Liver (tissue), 3 donors: Measurements from ENCODE around the gene ST3GAL3.

Source experiments
- CTCF ChIP-seq: fragments of 150-350 bp; IDR thresholded peaks from 2 replicates; pipeline ENCODE4 v1.5.1; 2017; ENCODE audit warnings: improper control_type of control experiment, low read depth, low read length; ENCODE audit not compliant: missing input control
- GABPA ChIP-seq, 2 donors: IDR thresholded peaks in 1 of 2; conservative IDR thresholded peaks in 1 of 2; 2 replicates each; pipeline ENCODE4 v1.6.1; 2016; ENCODE audit warnings: antibody characterized with exemption in 2 of 2, mild to moderate bottlenecking in 1 of 2, moderate library complexity in 1 of 2
- HNF4A ChIP-seq, 2 donors: conservative IDR thresholded peaks; 2 replicates each; pipeline ENCODE4 v1.6.1; 2016; ENCODE audit warnings: antibody characterized with exemption in 2 of 2, mild to moderate bottlenecking in 2 of 2
- JUND ChIP-seq, 2 donors: IDR thresholded peaks; 2 replicates each; pipeline ENCODE4 v1.6.1; 2016; ENCODE audit warnings: antibody characterized with exemption in 2 of 2
- MAX ChIP-seq: IDR thresholded peaks from 2 replicates; pipeline ENCODE4 v1.6.1; 2016; ENCODE audit warnings: antibody characterized with exemption
- NR2F2 ChIP-seq: IDR thresholded peaks from 2 replicates; pipeline ENCODE4 v1.6.1; 2016; ENCODE audit warnings: antibody characterized with exemption
- RAD21 ChIP-seq, 2 donors: IDR thresholded peaks; 2 replicates each; pipeline ENCODE4 v1.6.1; 2016; ENCODE audit warnings: antibody characterized with exemption in 2 of 2, mild to moderate bottlenecking in 2 of 2
- REST ChIP-seq: IDR thresholded peaks from 2 replicates; pipeline ENCODE4 v1.6.1; 2016; ENCODE audit warnings: antibody characterized with exemption, mild to moderate bottlenecking
- SP1 ChIP-seq: IDR thresholded peaks from 2 replicates; pipeline ENCODE4 v1.6.1; 2018; ENCODE audit warnings: antibody characterized with exemption, mild to moderate bottlenecking
- TAF1 ChIP-seq: conservative IDR thresholded peaks from 2 replicates; pipeline ENCODE4 v1.6.1; 2016; ENCODE audit warnings: antibody characterized with exemption, mild to moderate bottlenecking
- YY1 ChIP-seq: IDR thresholded peaks from 2 replicates; pipeline ENCODE4 v1.6.1; 2016; ENCODE audit warnings: antibody characterized with exemption, mild to moderate bottlenecking
- TF ChIP-seq, protein P1 (sequence below): IDR thresholded peaks from 2 replicates; pipeline ENCODE4 v1.6.1; 2016; ENCODE audit warnings: antibody characterized with exemption
- TF ChIP-seq, protein P2 (sequence below): IDR thresholded peaks from 2 replicates; pipeline ENCODE4 v1.6.1; 2016; ENCODE audit warnings: antibody characterized with exemption
- donor health status: healthy.
- donor health status: healthy.

- TF ChIP-seq SP1 (no peak), CTCF (no peak), YY1 (no peak), HNF4A (conservative IDR thresholded peaks at IDR 0.05) (no peak), REST (no peak), RAD21 (IDR thresholded peaks at IDR 0.05) (no peak), MAX (no peak), TAF1 (no peak), GABPA (IDR thresholded peaks at IDR 0.05 in 1 of 2, conservative IDR thresholded peaks at IDR 0.05 in 1 of 2) (no peak), JUND (IDR thresholded peaks at IDR 0.05) (no peak), NR2F2 (no peak)
- TF ChIP-seq, protein P1, sequence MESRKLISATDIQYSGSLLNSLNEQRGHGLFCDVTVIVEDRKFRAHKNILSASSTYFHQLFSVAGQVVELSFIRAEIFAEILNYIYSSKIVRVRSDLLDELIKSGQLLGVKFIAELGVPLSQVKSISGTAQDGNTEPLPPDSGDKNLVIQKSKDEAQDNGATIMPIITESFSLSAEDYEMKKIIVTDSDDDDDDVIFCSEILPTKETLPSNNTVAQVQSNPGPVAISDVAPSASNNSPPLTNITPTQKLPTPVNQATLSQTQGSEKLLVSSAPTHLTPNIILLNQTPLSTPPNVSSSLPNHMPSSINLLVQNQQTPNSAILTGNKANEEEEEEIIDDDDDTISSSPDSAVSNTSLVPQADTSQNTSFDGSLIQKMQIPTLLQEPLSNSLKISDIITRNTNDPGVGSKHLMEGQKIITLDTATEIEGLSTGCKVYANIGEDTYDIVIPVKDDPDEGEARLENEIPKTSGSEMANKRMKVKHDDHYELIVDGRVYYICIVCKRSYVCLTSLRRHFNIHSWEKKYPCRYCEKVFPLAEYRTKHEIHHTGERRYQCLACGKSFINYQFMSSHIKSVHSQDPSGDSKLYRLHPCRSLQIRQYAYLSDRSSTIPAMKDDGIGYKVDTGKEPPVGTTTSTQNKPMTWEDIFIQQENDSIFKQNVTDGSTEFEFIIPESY, result no peak
- TF ChIP-seq, protein P2, sequence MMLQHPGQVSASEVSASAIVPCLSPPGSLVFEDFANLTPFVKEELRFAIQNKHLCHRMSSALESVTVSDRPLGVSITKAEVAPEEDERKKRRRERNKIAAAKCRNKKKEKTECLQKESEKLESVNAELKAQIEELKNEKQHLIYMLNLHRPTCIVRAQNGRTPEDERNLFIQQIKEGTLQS, result no peak
Measured at GRCh38 chr1:43971336-43971980, 264.1 kb downstream of the ST3GAL3 start.
